Measurements from ENCODE around the gene PLOD2. TPM values are rescaled to one million over a fixed set of nuclear protein-coding genes. Genes with fewer than 3 reads are reported as not detected.

The PLOD2 gene
- total RNA-seq, 2 experiments from 2014 or later: 0.38 to 0.65 TPM

- POLR2A ChIA-PET: no interaction called here
- Mint-ChIP-seq H3K27me3 (peaks cover 15% of the 10 kb centered on the region), H3K4me1 (ENCODE audit: low read depth) (peaks cover 8% of the 10 kb centered on the region), H3K9me3 (no peaks in the 10 kb centered on the region), H3K36me3 (no peaks in the 10 kb centered on the region), H3K4me3 (no peak overlapping the region), H3K27ac (no peak overlapping the region)
- intact Hi-C loops (cut with micrococcal nuclease): no loop called here
- DNase-seq: no peak
- CTCF ChIA-PET: no interaction called here
Measured at GRCh38 chr3:146156095-146156494, 4.9 kb downstream of the PLOD2 start.

- POLR2A ChIA-PET: no interaction called here
- Mint-ChIP-seq H3K4me3 (no peak overlapping the region), H3K4me1 (ENCODE audit: low read depth) (peaks cover 3% of the 10 kb centered on the region), H3K27ac (no peak overlapping the region), H3K27me3 (peaks cover 10% of the 10 kb centered on the region), H3K9me3 (no peaks in the 10 kb centered on the region), H3K36me3 (no peaks in the 10 kb centered on the region)
- intact Hi-C loops (cut with micrococcal nuclease): no loop called here
- CTCF ChIA-PET: no interaction called here
- DNase-seq: no peak
Measured at GRCh38 chr3:146154995-146155394, 6.0 kb downstream of the PLOD2 start.

GRCh38 chr3:146154316-146154715 is 6.7 kb downstream of the PLOD2 start:
- ChIA-PET POLR2A (no interaction called here), CTCF (no interaction called here)
- Mint-ChIP-seq H3K36me3 (no peaks in the 10 kb centered on the region), H3K27me3 (peaks cover 10% of the 10 kb centered on the region), H3K27ac (no peak overlapping the region), H3K4me1 (ENCODE audit: low read depth) (no peaks in the 10 kb centered on the region), H3K9me3 (no peaks in the 10 kb centered on the region), H3K4me3 (no peak overlapping the region)
- intact Hi-C loops (cut with micrococcal nuclease): no loop called here
- no peak for DNase-seq

GRCh38 chr3:146153429-146153828 is 7.6 kb downstream of the PLOD2 start:
- ChIA-PET CTCF (no interaction called here), POLR2A (no interaction called here)
- Mint-ChIP-seq H3K4me1 (ENCODE audit: low read depth) (no peaks in the 10 kb centered on the region), H3K36me3 (no peaks in the 10 kb centered on the region), H3K27ac (no peak overlapping the region), H3K4me3 (no peak overlapping the region), H3K9me3 (no peaks in the 10 kb centered on the region), H3K27me3 (peaks cover 6% of the 10 kb centered on the region)
- intact Hi-C loops (cut with micrococcal nuclease): no loop called here
- DNase-seq: no peak

GRCh38 chr3:146152834-146153233 is 8.2 kb downstream of the PLOD2 start:
- intact Hi-C loops (cut with micrococcal nuclease): no loop called here
- H3K27me3 Mint-ChIP-seq: peaks cover 6% of the 10 kb centered on the region
- no peaks in the 10 kb centered on the region for H3K36me3 Mint-ChIP-seq
- H3K4me3 Mint-ChIP-seq: no peak overlapping the region
- ChIA-PET POLR2A (no interaction called here), CTCF (no interaction called here)
- H3K4me1 Mint-ChIP-seq (ENCODE audit: low read depth): no peaks in the 10 kb centered on the region
- no peaks in the 10 kb centered on the region for H3K9me3 Mint-ChIP-seq
- H3K27ac Mint-ChIP-seq: no peak overlapping the region
- no peak for DNase-seq

GRCh38 chr3:146148468-146148931 is 12.5 kb downstream of the PLOD2 start:
- CTCF ChIA-PET: no interaction called here
- no peaks in the 10 kb centered on the region for H3K9me3 Mint-ChIP-seq
- no peaks in the 10 kb centered on the region for H3K36me3 Mint-ChIP-seq
- POLR2A ChIA-PET: no interaction called here
- H3K27me3 Mint-ChIP-seq: peaks cover 2% of the 10 kb centered on the region
- DNase-seq: no peak
- H3K4me3 Mint-ChIP-seq: no peak overlapping the region
- intact Hi-C loops (cut with micrococcal nuclease): no loop called here
- no peak overlapping the region for H3K27ac Mint-ChIP-seq
- no peaks in the 10 kb centered on the region for H3K4me1 Mint-ChIP-seq (ENCODE audit: low read depth)

GRCh38 chr3:146145642-146146041 is 15.3 kb downstream of the PLOD2 start:
- Mint-ChIP-seq H3K4me1 (ENCODE audit: low read depth) (no peaks in the 10 kb centered on the region), H3K36me3 (no peaks in the 10 kb centered on the region), H3K27ac (no peak overlapping the region), H3K9me3 (no peaks in the 10 kb centered on the region), H3K27me3 (peaks cover 2% of the 10 kb centered on the region), H3K4me3 (no peak overlapping the region)
- CTCF ChIA-PET: no interaction called here
- intact Hi-C loops (cut with micrococcal nuclease): no loop called here
- POLR2A ChIA-PET: no interaction called here
- no peak for DNase-seq

- no peak overlapping the region for H3K4me3 Mint-ChIP-seq
- CTCF ChIA-PET: no interaction called here
- intact Hi-C loops (cut with micrococcal nuclease): no loop called here
Measured at GRCh38 chr3:146142757-146143156, 18.2 kb downstream of the PLOD2 start.

GRCh38 chr3:146139586-146140110 is 21.3 kb downstream of the PLOD2 start:
- H3K9me3 Mint-ChIP-seq: no peaks in the 10 kb centered on the region
- intact Hi-C loops (cut with micrococcal nuclease): no loop called here
- H3K4me1 Mint-ChIP-seq (ENCODE audit: low read depth): no peaks in the 10 kb centered on the region
- H3K27me3 Mint-ChIP-seq: no peaks in the 10 kb centered on the region
- CTCF ChIA-PET: no interaction called here
- no peaks in the 10 kb centered on the region for H3K36me3 Mint-ChIP-seq
- no peak for DNase-seq
- POLR2A ChIA-PET: no interaction called here
- H3K27ac Mint-ChIP-seq: no peak overlapping the region
- H3K4me3 Mint-ChIP-seq: no peak overlapping the region

More at GRCh38 chr3:146142757-146143156, 18.2 kb downstream of the PLOD2 start:
- Mint-ChIP-seq H3K27me3 (no peaks in the 10 kb centered on the region), H3K9me3 (no peaks in the 10 kb centered on the region), H3K4me1 (ENCODE audit: low read depth) (no peaks in the 10 kb centered on the region), H3K27ac (no peak overlapping the region), H3K36me3 (no peaks in the 10 kb centered on the region)
- DNase-seq: no peak
- POLR2A ChIA-PET: no interaction called here

- H3K4me3 Mint-ChIP-seq: no peak overlapping the region
- POLR2A ChIA-PET: no interaction called here
Measured at GRCh38 chr3:146138902-146139301, 22.1 kb downstream of the PLOD2 start.

GRCh38 chr3:146136647-146137046 is 24.3 kb downstream of the PLOD2 start:
- Mint-ChIP-seq H3K27me3 (no peaks in the 10 kb centered on the region), H3K4me1 (ENCODE audit: low read depth) (no peaks in the 10 kb centered on the region), H3K36me3 (no peaks in the 10 kb centered on the region), H3K4me3 (no peak overlapping the region), H3K9me3 (no peaks in the 10 kb centered on the region), H3K27ac (no peak overlapping the region)
- intact Hi-C loops (cut with micrococcal nuclease): no loop called here
- ChIA-PET POLR2A (interaction anchor here (0.5 kb wide), 1 partner anchor 156 kb away, joined by 3 read pairs; no protein-coding TSS in a partner anchor), CTCF (no interaction called here)
- DNase-seq: no peak

More at GRCh38 chr3:146138902-146139301, 22.1 kb downstream of the PLOD2 start:
- intact Hi-C loops (cut with micrococcal nuclease): no loop called here
- no peak for DNase-seq
- Mint-ChIP-seq H3K27me3 (no peaks in the 10 kb centered on the region), H3K27ac (no peak overlapping the region), H3K4me1 (ENCODE audit: low read depth) (no peaks in the 10 kb centered on the region), H3K9me3 (no peaks in the 10 kb centered on the region), H3K36me3 (no peaks in the 10 kb centered on the region)
- CTCF ChIA-PET: no interaction called here

- Mint-ChIP-seq H3K27ac (no peak overlapping the region), H3K36me3 (no peaks in the 10 kb centered on the region), H3K27me3 (no peaks in the 10 kb centered on the region), H3K4me3 (no peak overlapping the region), H3K4me1 (ENCODE audit: low read depth) (no peaks in the 10 kb centered on the region), H3K9me3 (no peaks in the 10 kb centered on the region)
- no peak for DNase-seq
- ChIA-PET CTCF (no interaction called here), POLR2A (no interaction called here)
- intact Hi-C loops (cut with micrococcal nuclease): no loop called here
Measured at GRCh38 chr3:146134348-146135117, 26.5 kb downstream of the PLOD2 start.

GRCh38 chr3:146133441-146133840 is 27.5 kb downstream of the PLOD2 start:
- no peak overlapping the region for H3K27ac Mint-ChIP-seq
- no peak for DNase-seq
- no peaks in the 10 kb centered on the region for H3K36me3 Mint-ChIP-seq
- H3K27me3 Mint-ChIP-seq: no peaks in the 10 kb centered on the region
- H3K9me3 Mint-ChIP-seq: no peaks in the 10 kb centered on the region
- H3K4me3 Mint-ChIP-seq: no peak overlapping the region
- CTCF ChIA-PET: no interaction called here
- intact Hi-C loops (cut with micrococcal nuclease): no loop called here
- no peaks in the 10 kb centered on the region for H3K4me1 Mint-ChIP-seq (ENCODE audit: low read depth)
- POLR2A ChIA-PET: no interaction called here
